Psoas muscle (tissue), 8 donors: Measurements from ENCODE around the gene KRTAP4-8. TPM values are rescaled to one million over a fixed set of nuclear protein-coding genes. Genes with fewer than 3 reads are reported as not detected.

Experiments
- ATAC-seq, 4 donors: fragments of 200-7000 bp; cut with Tn5 transposase; one replicate each; pipeline ENCODE4 v1.9.1; 2020; ENCODE audit warnings: moderate library complexity in 3 of 4, mild to moderate bottlenecking in 2 of 4
- DNase-seq, 2 donors: peaks; one replicate each; pipeline ENCODE4 v3.0.0-alpha.2; 2020
- H3K27ac ChIP-seq: fragments of 200-600 bp; one replicate; pipeline ENCODE4 v1.8.0; 2022
- H3K27me3 ChIP-seq, 3 donors: fragments of 200-600 bp in 1 of 3; one replicate each; pipeline versions ENCODE4 v1.6.1 to v1.8.0; 2013 to 2022; ENCODE audit warnings: low read length in 2 of 3, mild to moderate bottlenecking in 2 of 3, moderate library complexity in 1 of 3; ENCODE audit not compliant: insufficient read depth in 3 of 3
- H3K36me3 ChIP-seq, 2 donors: fragments of 200-600 bp in 1 of 2; one replicate each; pipeline versions ENCODE4 v1.6.1 to v1.8.0; 2013 to 2022; ENCODE audit warnings: low read depth in 1 of 2, mild to moderate bottlenecking in 1 of 2, moderate library complexity in 1 of 2; ENCODE audit not compliant: insufficient read depth in 1 of 2
- H3K4me1 ChIP-seq: fragments of 200-600 bp; one replicate; pipeline ENCODE4 v1.8.0; 2022
- H3K4me3 ChIP-seq: fragments of 200-600 bp; one replicate; pipeline ENCODE4 v1.8.0; 2022; ENCODE audit warnings: mild to moderate bottlenecking
- H3K9me3 ChIP-seq: fragments of 200-600 bp; one replicate; pipeline ENCODE4 v1.8.0; 2022
- CTCF ChIP-seq: fragments of 200-600 bp; IDR thresholded peaks from one replicate; pipeline ENCODE4 v1.8.0; 2022; ENCODE audit warnings: antibody characterized with exemption
- WGBS, 3 donors: extraction: QIAGEN DNeasy Blood & Tissue Kit; methylation state at CpG; one replicate each; pipeline versions ENCODE4 v1.1.6 to v1.1.7; 2013; 5-methylcytosine and 5-hydroxymethylcytosine counted together
- intact Hi-C, 2 donors: fragments of 100-400 bp; cut with DNase I; formaldehyde crosslinking; loops; one replicate each; pipeline versions ENCODE4 v1.11.0 to v1.14.2; 2022
- polyA plus RNA-seq, 3 donors: library from polyadenylated mRNA; stranded (reverse); fragments of 200-250 nt; gene quantifications; one replicate each; pipeline ENCODE4 v1.2.3, GENCODE V29; 2013
- total RNA-seq, 4 donors: library from RNA; stranded (reverse); fragmentation: NEBNext Ultra II Directional in 2 of 4; extraction: Animal tissue kit (Norgen Biotek cat#: 25700) in 2 of 4; gene quantifications; one replicate each; pipeline versions ENCODE4 v1.2.1 to v1.2.4, GENCODE V29; 2021 to 2023
- donor health status: healthy with polysubstance abuse.
- donor health status: DM: no; HTN: no; CAD: no; lungs with moderate emphysema.
- donor health status: Bipolar disorder and iron deficiency.
- donor health status: healthy.
- donor health status: DM: yes; HTN: yes; CAD: no.
- donor health status: DM: no; HTN: no; CAD: no.
- donor health status: DM: no; HTN: no; CAD: no.
- donor health status: DM: yes; HTN: yes; CAD: no.

KRTAP4-8 gene
- total and polyA plus RNA-seq, 7 donors = not detected

GRCh38 chr17:41076788-41077187, 21.2 kb downstream of the KRTAP4-8 start:
- Histone ChIP-seq H3K4me3 (no peak overlapping the region), H3K4me1 (no peaks in the 10 kb centered on the region), H3K27ac (no peak overlapping the region), H3K36me3 (no peaks in the 10 kb centered on the region), H3K27me3 (peaks cover 0 to 7% (median 0%) of the 10 kb centered on the region in 3 donors), H3K9me3 (no peaks in the 10 kb centered on the region)
- TF ChIP-seq CTCF = no peak
- intact Hi-C loops = no loop called here
- ATAC-seq (no peak), DNase-seq (no peak)

GRCh38 chr17:41073676-41074075, 24.3 kb downstream of the KRTAP4-8 start:
- 87 to 95% (median 89%) methylated on average over 2 of the region's 2 CpGs for whole genome bisulfite sequencing, 3 donors
- ATAC-seq = no peak
- no peak for DNase-seq

GRCh38 chr17:41071606-41072360, 26.2 kb downstream of the KRTAP4-8 start:
- DNase-seq = no peak
- intact Hi-C loops = no loop called here
- WGBS, 3 donors = 64 to 77% (median 71%) methylated on average over 5 of the region's 5 CpGs
- Histone ChIP-seq H3K4me3 (no peak overlapping the region), H3K27me3 (peaks cover 0 to 4% (median 0%) of the 10 kb centered on the region in 3 donors), H3K27ac (no peak overlapping the region), H3K36me3 (no peaks in the 10 kb centered on the region), H3K4me1 (no peaks in the 10 kb centered on the region), H3K9me3 (no peaks in the 10 kb centered on the region)
- TF ChIP-seq CTCF = no peak
- no peak for ATAC-seq

More at GRCh38 chr17:41073676-41074075, 24.3 kb downstream of the KRTAP4-8 start:
- Histone ChIP-seq H3K36me3 (no peaks in the 10 kb centered on the region), H3K27ac (no peak overlapping the region), H3K27me3 (peaks cover 0 to 7% (median 0%) of the 10 kb centered on the region in 3 donors), H3K9me3 (no peaks in the 10 kb centered on the region), H3K4me3 (no peak overlapping the region), H3K4me1 (no peaks in the 10 kb centered on the region)
- no peak for TF ChIP-seq CTCF
- intact Hi-C loops = no loop called here

GRCh38 chr17:41069031-41069430, 28.9 kb downstream of the KRTAP4-8 start:
- Histone ChIP-seq H3K9me3 (no peaks in the 10 kb centered on the region), H3K36me3 (no peaks in the 10 kb centered on the region), H3K27me3 (peaks cover 0 to 1% (median 0%) of the 10 kb centered on the region in 3 donors), H3K4me1 (no peaks in the 10 kb centered on the region), H3K27ac (no peak overlapping the region), H3K4me3 (no peak overlapping the region)
- 73 to 75% (median 75%) methylated on average over 3 of the region's 3 CpGs for WGBS, 3 donors
- intact Hi-C loops = no loop called here
- DNase-seq (no peak), ATAC-seq (no peak)
- no peak for TF ChIP-seq CTCF

- Histone ChIP-seq H3K27ac (no peak overlapping the region), H3K9me3 (no peaks in the 10 kb centered on the region), H3K36me3 (no peaks in the 10 kb centered on the region), H3K27me3 (peaks cover 0 to 1% (median 0%) of the 10 kb centered on the region in 3 donors), H3K4me1 (no peaks in the 10 kb centered on the region), H3K4me3 (no peak overlapping the region)
- TF ChIP-seq CTCF = no peak
- ATAC-seq = no peak
- intact Hi-C loops = no loop called here
- no peak for DNase-seq
Observed at GRCh38 chr17:41067281-41067680, 30.7 kb downstream of the KRTAP4-8 start.
